WTC11 (cell line): ENCODE data around the gene TIPARP.

Experiments used
- ATF1 ChIP-seq: sonication (generic); formaldehyde crosslinking; IDR thresholded peaks from 2 replicates; pipeline ENCODE4 v1.8.1; 2023; ENCODE audit warnings: mild to moderate bottlenecking, moderate library complexity, missing genetic modification reagents
- JUN ChIP-seq: sonication (generic); formaldehyde crosslinking; IDR thresholded peaks from 2 replicates; pipeline ENCODE4 v1.8.0; 2023; ENCODE audit warnings: mild to moderate bottlenecking, missing genetic modification reagents
- NFYB ChIP-seq: sonication (generic); formaldehyde crosslinking; conservative IDR thresholded peaks from 2 replicates; pipeline ENCODE4 v1.8.0; 2022; ENCODE audit warnings: low read depth, missing genetic modification reagents
- TP53 ChIP-seq: sonication (generic); formaldehyde crosslinking; IDR thresholded peaks from 2 replicates; pipeline ENCODE4 v1.8.1; 2023; ENCODE audit warnings: mild to moderate bottlenecking, missing genetic modification reagents
- TF ChIP-seq, protein P1 (sequence below): fragments of 200-600 bp; IDR thresholded peaks from 2 replicates; pipeline ENCODE4 v1.8.0; 2022; ENCODE audit warnings: antibody characterized with exemption
- TF ChIP-seq, protein P2 (sequence below): sonication (generic); formaldehyde crosslinking; IDR thresholded peaks from 2 replicates; pipeline ENCODE4 v1.8.1; 2022; ENCODE audit warnings: low read depth, missing genetic modification reagents, borderline replicate concordance
- TF ChIP-seq, protein P3 (sequence below): sonication (generic); formaldehyde crosslinking; IDR thresholded peaks from 2 replicates; pipeline ENCODE4 v1.8.1; 2023; ENCODE audit warnings: mild to moderate bottlenecking, missing genetic modification reagents, moderate library complexity

DNA sequence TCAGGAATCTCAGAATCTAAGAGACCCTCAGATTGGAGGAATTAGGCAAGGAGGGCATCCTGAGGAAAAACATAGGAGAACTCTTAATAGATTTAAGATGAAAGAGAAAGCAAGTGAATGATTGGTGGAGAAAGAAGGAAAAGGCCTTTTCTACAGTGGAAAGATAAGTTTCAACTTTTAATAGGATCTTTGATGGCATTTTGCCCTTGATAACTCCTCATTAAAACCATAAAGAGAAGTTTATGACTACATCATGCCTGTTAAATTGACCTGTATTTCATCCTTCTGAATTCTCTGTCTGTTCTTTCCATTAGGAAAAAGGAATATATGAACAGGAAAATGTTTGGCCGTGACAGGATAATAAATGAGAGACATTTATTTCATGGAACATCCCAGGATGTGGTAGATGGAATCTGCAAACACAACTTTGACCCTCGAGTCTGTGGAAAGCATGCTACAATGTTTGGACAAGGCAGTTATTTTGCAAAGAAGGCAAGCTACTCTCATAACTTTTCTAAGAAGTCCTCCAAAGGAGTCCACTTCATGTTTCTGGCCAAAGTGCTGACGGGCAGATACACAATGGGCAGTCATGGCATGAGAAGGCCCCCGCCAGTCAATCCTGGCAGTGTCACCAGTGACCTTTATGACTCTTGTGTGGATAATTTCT lies 30.1 kb downstream of the TIPARP start:
- TF ChIP-seq, protein P1, sequence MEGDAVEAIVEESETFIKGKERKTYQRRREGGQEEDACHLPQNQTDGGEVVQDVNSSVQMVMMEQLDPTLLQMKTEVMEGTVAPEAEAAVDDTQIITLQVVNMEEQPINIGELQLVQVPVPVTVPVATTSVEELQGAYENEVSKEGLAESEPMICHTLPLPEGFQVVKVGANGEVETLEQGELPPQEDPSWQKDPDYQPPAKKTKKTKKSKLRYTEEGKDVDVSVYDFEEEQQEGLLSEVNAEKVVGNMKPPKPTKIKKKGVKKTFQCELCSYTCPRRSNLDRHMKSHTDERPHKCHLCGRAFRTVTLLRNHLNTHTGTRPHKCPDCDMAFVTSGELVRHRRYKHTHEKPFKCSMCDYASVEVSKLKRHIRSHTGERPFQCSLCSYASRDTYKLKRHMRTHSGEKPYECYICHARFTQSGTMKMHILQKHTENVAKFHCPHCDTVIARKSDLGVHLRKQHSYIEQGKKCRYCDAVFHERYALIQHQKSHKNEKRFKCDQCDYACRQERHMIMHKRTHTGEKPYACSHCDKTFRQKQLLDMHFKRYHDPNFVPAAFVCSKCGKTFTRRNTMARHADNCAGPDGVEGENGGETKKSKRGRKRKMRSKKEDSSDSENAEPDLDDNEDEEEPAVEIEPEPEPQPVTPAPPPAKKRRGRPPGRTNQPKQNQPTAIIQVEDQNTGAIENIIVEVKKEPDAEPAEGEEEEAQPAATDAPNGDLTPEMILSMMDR, result no peak
- TF ChIP-seq TP53 (CRISPR knock-in tag) (no peak), JUN (CRISPR knock-in tag) (no peak), ATF1 (CRISPR knock-in tag) (no peak), NFYB (CRISPR knock-in tag) (no peak)
- TF ChIP-seq, protein P2, sequence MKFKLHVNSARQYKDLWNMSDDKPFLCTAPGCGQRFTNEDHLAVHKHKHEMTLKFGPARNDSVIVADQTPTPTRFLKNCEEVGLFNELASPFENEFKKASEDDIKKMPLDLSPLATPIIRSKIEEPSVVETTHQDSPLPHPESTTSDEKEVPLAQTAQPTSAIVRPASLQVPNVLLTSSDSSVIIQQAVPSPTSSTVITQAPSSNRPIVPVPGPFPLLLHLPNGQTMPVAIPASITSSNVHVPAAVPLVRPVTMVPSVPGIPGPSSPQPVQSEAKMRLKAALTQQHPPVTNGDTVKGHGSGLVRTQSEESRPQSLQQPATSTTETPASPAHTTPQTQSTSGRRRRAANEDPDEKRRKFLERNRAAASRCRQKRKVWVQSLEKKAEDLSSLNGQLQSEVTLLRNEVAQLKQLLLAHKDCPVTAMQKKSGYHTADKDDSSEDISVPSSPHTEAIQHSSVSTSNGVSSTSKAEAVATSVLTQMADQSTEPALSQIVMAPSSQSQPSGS (CRISPR knock-in tag), result no peak
- TF ChIP-seq, protein P3, sequence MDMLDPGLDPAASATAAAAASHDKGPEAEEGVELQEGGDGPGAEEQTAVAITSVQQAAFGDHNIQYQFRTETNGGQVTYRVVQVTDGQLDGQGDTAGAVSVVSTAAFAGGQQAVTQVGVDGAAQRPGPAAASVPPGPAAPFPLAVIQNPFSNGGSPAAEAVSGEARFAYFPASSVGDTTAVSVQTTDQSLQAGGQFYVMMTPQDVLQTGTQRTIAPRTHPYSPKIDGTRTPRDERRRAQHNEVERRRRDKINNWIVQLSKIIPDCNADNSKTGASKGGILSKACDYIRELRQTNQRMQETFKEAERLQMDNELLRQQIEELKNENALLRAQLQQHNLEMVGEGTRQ (CRISPR knock-in tag), result no peak
